ENCODE measurements around the gene UBR4. TPM values are rescaled to one million over a fixed set of nuclear protein-coding genes. Genes with fewer than 3 reads are reported as not detected.

UBR4 gene
- total and polyA plus RNA-seq, 7 donors: 32.4 to 215 (median 73.5) TPM

GRCh38 chr1:19137158-19137557 lies 72.9 kb downstream of the UBR4 start:
- Histone ChIP-seq H3K27me3 (no peaks in the 10 kb centered on the region), H3K9me3 (no peaks in the 10 kb centered on the region), H3K27ac (no peak overlapping the region), H3K4me3 (no peak overlapping the region), H3K4me1 (no peaks in the 10 kb centered on the region), H3K36me3 (peaks cover 23 to 100% (median 65%) of the 10 kb centered on the region in 4 donors)
- no peak for TF ChIP-seq EP300 (IDR thresholded peaks at IDR 0.05)
- no peak for TF ChIP-seq CTCF (IDR thresholded peaks at IDR 0.05)
- TF ChIP-seq POLR2AphosphoS5 (IDR thresholded peaks at IDR 0.05): no peak
- no peak for TF ChIP-seq POLR2A (IDR thresholded peaks at IDR 0.05)
- no peak for DNase-seq
- WGBS, 2 donors: 86 to 94% methylated on average over 4 of the region's 4 CpGs
- intact Hi-C loops (cut with DNase I): no loop called here

- intact Hi-C loops (cut with DNase I): no loop called here
- Histone ChIP-seq H3K4me1 (no peaks in the 10 kb centered on the region), H3K4me3 (no peak overlapping the region), H3K27me3 (no peaks in the 10 kb centered on the region), H3K36me3 (peaks cover 16 to 98% (median 48%) of the 10 kb centered on the region in 4 donors), H3K9me3 (no peaks in the 10 kb centered on the region), H3K27ac (no peak overlapping the region)
- DNase-seq: no peak
- 98 to 99% methylated on average over 2 of the region's 2 CpGs for WGBS, 2 donors
- TF ChIP-seq CTCF (IDR thresholded peaks at IDR 0.05): no peak
- no peak for TF ChIP-seq POLR2A (IDR thresholded peaks at IDR 0.05)
- no peak for TF ChIP-seq EP300 (IDR thresholded peaks at IDR 0.05)
- TF ChIP-seq POLR2AphosphoS5 (IDR thresholded peaks at IDR 0.05): no peak
Measured at GRCh38 chr1:19133360-19133759, 76.7 kb downstream of the UBR4 start.

- TF ChIP-seq POLR2A (IDR thresholded peaks at IDR 0.05): no peak
- TF ChIP-seq POLR2AphosphoS5 (IDR thresholded peaks at IDR 0.05): no peak
- TF ChIP-seq CTCF (IDR thresholded peaks at IDR 0.05): no peak
- TF ChIP-seq EP300 (IDR thresholded peaks at IDR 0.05): no peak
- 23 to 75% methylated on average over 6 of the region's 6 CpGs for WGBS, 2 donors
- DNase-seq: no peak
Measured at GRCh38 chr1:19130468-19130867, 79.6 kb downstream of the UBR4 start.

GRCh38 chr1:19128968-19129514 lies 81.0 kb downstream of the UBR4 start:
- H3K4me1 ChIP-seq: no peaks in the 10 kb centered on the region
- 55 to 76% methylated on average over 6 of the region's 6 CpGs for WGBS, 2 donors
- intact Hi-C loops (cut with DNase I): no loop called here
- TF ChIP-seq EP300 (IDR thresholded peaks at IDR 0.05) (no peak), CTCF (IDR thresholded peaks at IDR 0.05) (no peak), POLR2A (IDR thresholded peaks at IDR 0.05) (no peak), POLR2AphosphoS5 (IDR thresholded peaks at IDR 0.05) (no peak)
- no peaks in the 10 kb centered on the region for H3K9me3 ChIP-seq
- H3K27me3 ChIP-seq: no peaks in the 10 kb centered on the region
- H3K36me3 ChIP-seq: peaks cover 55 to 98% (median 70%) of the 10 kb centered on the region in 4 donors
- DNase-seq: no peak
- H3K27ac ChIP-seq: no peak overlapping the region
- no peak overlapping the region for H3K4me3 ChIP-seq

More at GRCh38 chr1:19130468-19130867, 79.6 kb downstream of the UBR4 start:
- H3K9me3 ChIP-seq: no peaks in the 10 kb centered on the region
- H3K4me1 ChIP-seq: no peaks in the 10 kb centered on the region
- intact Hi-C loops (cut with DNase I): no loop called here
- H3K27ac ChIP-seq: no peak overlapping the region
- no peaks in the 10 kb centered on the region for H3K27me3 ChIP-seq
- no peak overlapping the region for H3K4me3 ChIP-seq
- peaks cover 43 to 98% (median 60%) of the 10 kb centered on the region in 4 donors for H3K36me3 ChIP-seq

GRCh38 chr1:19124273-19124672 lies 85.8 kb downstream of the UBR4 start:
- no peak overlapping the region for H3K4me3 ChIP-seq
- TF ChIP-seq CTCF (IDR thresholded peaks at IDR 0.05) (no peak), POLR2A (IDR thresholded peaks at IDR 0.05) (no peak), EP300 (IDR thresholded peaks at IDR 0.05) (no peak), POLR2AphosphoS5 (IDR thresholded peaks at IDR 0.05) (no peak)
- DNase-seq: no peak
- WGBS, 2 donors: 46 to 83% methylated on average over 5 of the region's 5 CpGs
- no peak overlapping the region for H3K27ac ChIP-seq
- no peaks in the 10 kb centered on the region for H3K27me3 ChIP-seq
- no peaks in the 10 kb centered on the region for H3K4me1 ChIP-seq
- intact Hi-C loops (cut with DNase I): no loop called here
- H3K36me3 ChIP-seq: peaks cover 94 to 100% (median 98%) of the 10 kb centered on the region in 4 donors
- no peaks in the 10 kb centered on the region for H3K9me3 ChIP-seq

All from sigmoid colon (tissue), 7 donors.